DMS114 treated with DMSO at 0.1 percent for 48 hours (cell line): Measurements from ENCODE around the gene C1QL4.
A peak's percentile ranks its signal among the peaks of the same experiment; 100 is the strongest.
"Not testable (repeated sequence)": the region's sequence is repeated elsewhere in the genome, so short reads cannot be mapped to it uniquely, and the experiment has no call there.

ENCODE experiments used
- DNase-seq: peaks from one replicate; lab custom pipeline; 2025; ENCODE audit not compliant: unreplicated experiment; lab: John Stamatoyannopoulos, UW

Gene C1QL4

DNA sequence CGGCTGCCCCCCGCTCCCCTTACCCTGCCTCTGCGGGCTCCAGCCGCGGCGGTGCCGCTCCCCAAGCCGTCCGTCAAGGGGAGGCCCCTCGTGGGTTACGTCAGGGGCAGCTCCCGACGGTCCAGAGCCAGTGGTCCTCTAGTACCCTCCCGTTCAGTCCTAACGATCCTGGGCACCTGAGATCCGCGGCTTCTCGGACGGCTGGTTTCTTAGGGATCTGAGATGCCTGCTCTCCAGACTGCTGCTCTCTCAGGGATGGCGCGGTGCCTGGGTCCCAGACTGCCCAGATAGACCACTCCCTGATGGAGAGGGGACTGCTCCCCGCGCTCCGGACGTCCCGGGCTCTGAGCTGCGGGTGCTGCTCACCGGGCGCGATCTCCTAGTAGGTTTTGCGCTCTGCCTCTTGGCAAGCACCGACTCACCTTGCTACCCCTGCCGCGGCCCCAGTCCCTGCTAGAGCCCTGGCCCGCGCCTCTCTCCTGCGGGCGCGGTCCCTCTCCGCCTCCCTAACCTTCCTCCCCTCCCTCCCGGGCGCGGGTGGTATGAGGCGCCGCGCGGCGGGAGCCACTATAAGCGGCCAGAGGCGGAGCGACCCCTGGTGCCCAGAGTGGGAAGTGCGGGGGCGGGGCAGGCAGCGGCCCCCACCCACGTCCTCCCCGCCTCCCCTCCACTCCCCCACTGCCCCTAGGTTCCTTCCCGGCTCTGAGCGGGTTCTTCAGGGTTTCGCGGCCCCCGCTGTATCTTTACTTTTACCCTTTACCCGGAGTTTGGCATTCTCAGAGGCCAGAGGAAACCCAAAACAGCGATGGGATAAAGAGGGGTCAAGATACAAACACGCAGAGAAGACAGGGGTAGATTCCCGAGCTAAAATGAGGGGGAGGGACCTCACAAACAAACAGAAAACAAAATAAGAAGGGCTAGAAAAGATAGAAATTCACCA is at the start of gene C1QL4:
C1QL4 (minus strand) TSS at position 544 of the 940 bp plus-strand sequence. CDS start 711 bp downstream, outside the sequence.
- peak; percentile 39 for DNase-seq

DNA sequence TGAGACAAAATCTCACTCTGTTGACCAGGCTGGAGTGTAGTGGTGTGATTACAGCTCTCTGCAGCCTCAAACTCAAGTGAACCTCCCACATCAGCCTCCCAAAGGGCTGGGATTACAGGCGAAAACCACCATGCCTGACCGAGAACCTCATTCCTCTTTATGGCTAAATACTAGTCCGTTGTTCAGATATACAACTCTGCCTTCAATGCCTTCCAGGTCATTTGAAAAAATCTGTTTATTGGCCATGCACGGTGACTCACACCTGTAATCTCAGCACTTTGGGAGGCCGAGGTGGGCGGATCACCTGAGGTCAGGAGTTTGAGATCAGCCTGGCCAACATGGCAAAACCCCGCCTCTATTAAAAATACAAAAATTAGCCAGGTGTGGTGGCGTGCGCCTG is 43.2 kb upstream of the C1QL4 start:
- not testable (repeated sequence) for DNase-seq

DNA sequence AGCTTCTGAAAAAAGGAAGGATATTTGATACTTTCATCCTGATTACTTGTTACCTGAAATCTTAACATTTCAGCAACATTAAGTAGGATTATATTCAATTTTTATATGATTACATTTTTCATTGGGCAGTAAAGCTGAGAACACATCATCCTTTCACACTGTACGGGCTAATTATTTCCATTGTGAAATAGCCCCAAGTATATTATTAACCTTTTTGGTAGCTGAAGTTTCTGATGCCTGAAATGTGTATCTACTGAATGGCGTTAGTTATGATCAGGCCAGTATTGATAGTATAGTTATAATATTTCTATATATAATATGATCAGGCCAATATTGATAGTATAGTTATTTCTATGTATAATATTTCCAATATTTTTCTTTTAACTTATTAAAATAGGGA is 40.4 kb upstream of the C1QL4 start:
- DNase-seq = no peak

DNA sequence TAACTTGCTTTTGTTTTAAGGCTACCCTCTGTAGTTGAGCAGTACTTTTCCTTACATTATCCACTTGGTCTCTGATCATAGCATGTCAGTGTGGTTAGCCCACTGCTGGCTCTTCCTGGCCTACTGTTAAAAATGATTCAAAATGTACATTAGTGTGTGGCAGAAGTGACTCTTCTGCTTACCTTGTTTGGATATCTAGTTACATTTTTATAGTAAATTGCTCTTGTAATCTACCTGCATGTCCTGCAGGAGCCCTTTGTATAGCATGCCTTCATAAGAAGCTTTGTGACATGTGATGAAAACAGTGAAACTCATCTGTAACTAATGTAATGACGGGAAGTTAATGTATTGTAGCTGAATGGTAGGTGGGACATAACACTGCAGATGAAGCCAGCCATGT is 38.4 kb upstream of the C1QL4 start:
- no peak for DNase-seq

DNA sequence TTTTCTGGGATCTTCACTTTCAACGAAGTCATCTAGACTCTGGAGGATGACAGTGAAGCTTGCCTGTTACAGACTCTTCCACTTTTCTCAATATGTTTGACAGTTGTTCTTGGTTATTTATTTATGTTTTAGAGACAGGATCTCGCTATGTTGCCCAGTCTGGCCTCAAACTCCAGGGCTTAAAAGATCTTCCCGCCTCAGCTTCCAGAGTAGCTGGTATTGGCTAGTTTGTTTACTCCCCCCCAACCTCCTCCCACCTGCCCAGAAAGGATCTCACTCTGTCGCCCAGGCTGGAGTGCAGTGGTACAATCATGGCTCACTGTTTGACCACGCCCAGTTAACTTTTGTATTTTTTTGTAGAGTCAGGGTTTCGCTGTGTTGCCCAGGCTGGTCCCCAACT is 33.6 kb upstream of the C1QL4 start:
- no peak for DNase-seq

GRCh38 chr12:49369411-49370145 is 32.6 kb upstream of the C1QL4 start:
- DNase-seq = peak; percentile 55

GRCh38 chr12:49368240-49368600 is 31.2 kb upstream of the C1QL4 start:
- DNase-seq = no peak

GRCh38 chr12:49367381-49368239 is 30.6 kb upstream of the C1QL4 start, which contains the start of gene SPATS2:
TSS of gene SPATS2 (plus strand) at chr12:49367462. CDS start at chr12:49461013, 93,551 bp downstream.
- no peak for DNase-seq

DNA sequence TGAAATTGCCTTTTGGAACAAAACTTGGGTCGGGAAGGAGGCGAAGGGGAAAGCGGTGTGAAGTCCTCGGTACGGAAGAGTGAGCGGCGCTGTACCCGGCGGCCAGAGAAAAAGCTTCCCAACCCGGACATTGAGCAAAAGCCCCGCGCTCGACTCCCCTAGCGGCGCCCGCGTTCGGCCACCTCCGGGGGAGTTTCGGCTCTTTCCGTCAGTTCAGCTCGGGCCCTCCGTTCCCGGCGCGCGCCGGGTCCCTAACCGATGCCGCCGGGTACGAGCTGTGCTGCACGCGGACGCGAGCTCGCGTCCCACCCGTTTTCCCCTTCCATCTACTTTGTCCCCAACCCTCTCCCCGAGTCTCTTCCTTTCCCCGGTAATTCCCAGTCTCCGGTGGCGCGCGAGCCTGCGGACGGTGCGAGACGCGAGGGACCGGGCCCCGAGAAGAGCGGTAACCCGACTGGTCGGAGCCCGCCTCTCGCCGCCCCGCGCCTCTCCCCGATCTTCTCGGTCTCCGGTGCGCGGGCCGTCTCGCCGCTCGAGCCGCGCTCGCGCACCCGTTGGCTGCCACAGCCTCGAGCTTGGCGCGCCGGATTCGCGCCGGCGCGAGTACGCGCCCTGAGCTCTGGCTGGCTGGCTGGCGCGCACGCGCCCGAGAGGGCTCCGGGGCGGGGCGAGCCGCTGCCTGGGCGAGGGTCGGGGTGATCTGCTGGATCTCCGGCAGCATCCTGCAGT is 29.8 kb upstream of the C1QL4 start:
- peak; percentile 87 for DNase-seq

DNA sequence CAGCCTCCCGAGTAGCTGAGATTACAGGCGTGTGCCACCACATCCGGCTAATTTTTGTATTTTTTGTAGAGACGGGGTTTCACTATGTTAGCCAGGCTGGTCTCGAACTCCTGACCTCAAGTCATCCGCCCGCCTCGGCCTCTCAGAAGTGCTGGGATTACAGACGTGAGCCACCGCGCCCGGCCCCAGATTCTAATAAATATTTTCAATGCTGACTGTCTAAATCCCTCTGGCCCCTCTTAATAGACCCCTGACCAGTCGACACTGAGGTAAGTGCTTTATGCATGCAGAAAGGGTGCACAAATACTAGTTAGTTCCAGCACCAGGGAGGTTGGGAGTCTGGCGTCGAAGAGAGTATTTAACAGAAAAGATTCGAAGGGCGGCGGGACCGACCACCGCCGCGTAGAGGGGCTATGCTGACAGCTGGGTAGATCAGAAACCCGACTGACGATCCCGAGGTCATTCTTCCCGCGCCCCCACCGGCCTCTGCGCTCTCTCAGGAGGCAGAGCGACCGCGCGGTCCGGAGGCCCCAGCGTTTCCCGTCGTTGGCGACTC is 29.2 kb upstream of the C1QL4 start:
- DNase-seq = no peak

- no peak for DNase-seq
These were observed 28.6 kb upstream of the C1QL4 start for GRCh38 chr12:49365542-49365941.

DNA sequence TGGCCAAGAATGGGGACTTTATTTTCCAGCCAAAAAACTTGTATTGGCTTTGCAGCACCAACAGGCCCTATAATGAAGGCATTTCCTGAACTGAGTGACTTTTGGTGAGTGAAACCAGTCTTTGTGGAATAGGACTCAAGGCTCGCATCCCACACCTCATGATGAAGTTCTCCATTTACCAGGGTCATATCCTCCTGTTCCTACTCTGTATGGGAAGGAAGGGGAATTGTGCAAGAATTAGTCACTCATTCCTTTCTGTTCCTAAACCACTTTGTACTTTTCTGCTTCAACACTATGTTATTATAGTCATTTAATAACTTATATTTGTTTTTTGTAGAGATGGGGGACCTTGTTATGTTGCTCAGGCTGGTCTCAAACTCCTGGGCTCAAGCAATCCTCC is 28.0 kb upstream of the C1QL4 start:
- DNase-seq = no peak

DNA sequence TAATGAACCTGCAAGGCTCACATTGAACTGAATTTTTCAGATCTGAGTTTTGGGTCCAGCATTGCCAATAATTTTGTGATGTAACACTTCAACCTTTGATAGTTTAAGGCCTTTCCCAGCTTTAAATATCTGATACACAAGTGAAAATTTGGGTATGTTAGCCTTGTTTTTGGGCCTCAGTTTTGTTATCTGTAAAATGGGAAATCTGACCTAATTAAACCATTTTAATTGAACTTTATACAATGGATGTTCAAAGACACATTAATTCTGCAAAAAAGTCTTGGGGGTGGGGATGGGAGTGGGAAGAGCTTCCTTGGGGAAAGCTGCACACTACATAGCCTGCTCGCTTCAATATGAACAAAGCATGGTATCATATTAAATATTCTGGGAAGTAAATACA is 25.1 kb upstream of the C1QL4 start:
- DNase-seq = no peak

- no peak for DNase-seq
These were observed 22.7 kb upstream of the C1QL4 start for GRCh38 chr12:49359671-49360070.

- DNase-seq = peak; percentile 85
These were observed 21.6 kb upstream of the C1QL4 start for GRCh38 chr12:49358483-49359141.

DNA sequence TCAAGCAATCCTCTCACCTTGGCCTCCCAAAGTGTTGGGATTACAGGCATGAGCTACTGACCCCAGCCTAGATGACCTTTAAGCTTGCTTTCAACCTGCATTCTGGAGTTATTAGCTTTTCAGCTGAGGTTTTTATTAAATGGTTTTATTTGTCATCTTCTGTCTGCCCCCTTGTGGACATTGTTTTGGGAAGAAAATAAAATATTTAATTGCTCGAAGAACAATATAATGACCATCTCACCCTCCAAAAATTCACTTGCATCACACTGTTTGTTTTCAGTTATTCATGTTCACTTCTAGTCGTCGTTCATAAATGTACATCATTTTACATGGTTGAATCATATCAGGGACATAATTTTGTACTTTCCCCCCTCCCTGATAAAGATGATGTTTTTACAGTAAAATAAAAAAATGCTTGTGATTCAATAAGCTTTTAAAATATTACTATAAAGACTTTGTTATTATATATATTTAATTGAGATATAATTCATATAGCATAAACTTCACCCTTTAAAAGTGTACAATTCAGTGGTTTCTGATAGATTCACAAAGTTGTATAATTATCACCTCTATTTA is 20.2 kb upstream of the C1QL4 start:
- no peak for DNase-seq

DNA sequence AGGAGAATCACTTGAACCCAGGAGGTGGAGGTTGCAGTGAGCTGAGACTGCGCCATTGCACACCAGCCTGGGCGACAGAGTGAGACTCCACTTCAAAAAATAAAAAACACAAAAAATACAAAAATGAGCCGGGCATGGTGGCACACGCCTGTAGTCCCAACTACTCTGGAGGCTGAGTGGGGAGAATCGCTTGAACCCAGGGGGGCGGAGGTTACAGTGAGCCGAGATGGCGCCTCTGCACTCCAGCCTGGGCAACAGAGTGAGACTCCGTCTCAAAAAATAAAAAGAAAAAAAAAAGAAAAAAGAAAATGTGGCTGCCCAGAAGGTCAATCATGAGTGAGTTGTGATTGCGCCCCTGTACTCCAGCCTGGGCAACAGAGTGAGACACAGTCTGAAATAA is 18.9 kb upstream of the C1QL4 start:
- no peak for DNase-seq

- no peak for DNase-seq
These were observed 15.4 kb upstream of the C1QL4 start for GRCh38 chr12:49352351-49352750.

DNA sequence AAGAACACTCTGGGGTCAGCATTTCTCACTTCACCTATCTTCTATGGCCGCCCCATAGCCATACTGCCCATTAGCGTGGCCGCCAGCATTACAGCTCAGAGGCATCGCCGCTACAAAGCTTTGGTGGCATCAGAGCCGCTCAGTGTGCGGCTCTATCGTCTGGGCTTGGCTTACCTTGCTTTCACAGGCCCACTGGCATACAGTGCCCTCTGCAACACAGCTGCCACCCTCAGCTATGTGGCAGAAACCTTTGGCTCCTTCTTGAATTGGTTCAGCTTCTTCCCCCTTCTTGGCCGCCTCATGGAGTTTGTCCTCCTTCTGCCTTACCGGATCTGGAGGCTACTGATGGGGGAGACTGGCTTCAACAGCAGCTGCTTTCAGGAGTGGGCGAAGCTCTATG is 12.3 kb upstream of the C1QL4 start:
- DNase-seq = no peak
